ENCODE results near the gene SH2D4B. TPM values are rescaled to one million over a fixed set of nuclear protein-coding genes. Genes with fewer than 3 reads are reported as not detected.

Gene SH2D4B
- total and polyA plus RNA-seq, 10 of the 15 experiments (the other 5 are each of a cell fraction or from before 2014, with no cell fraction given) = 0.04 to 0.21 (median 0.13) TPM; not detected in 5

GRCh38 chr10:80602881-80603280 is 65.2 kb downstream of the SH2D4B start:
- 37% methylated on average over 4 of the region's 4 CpGs for WGBS (ENCODE audit: insufficient coverage, insufficient replicate concordance, low lambda C conversion rate, missing lambda C conversion rate)
- H4K20me1 ChIP-seq (ENCODE audit: control insufficient read depth, insufficient read depth) = no peaks in the 10 kb centered on the region
- no peaks in the 10 kb centered on the region for H3K36me3 ChIP-seq (ENCODE audit: control insufficient read depth in 2 of 2, insufficient read depth in 2 of 2, low read length in 1 of 2)
- POLR2A ChIA-PET = no interaction called here
- H3K27ac ChIP-seq (ENCODE audit: control insufficient read depth, insufficient read depth) = no peak overlapping the region
- TF ChIP-seq MEF2B (IDR thresholded peaks at IDR 0.05; ENCODE audit: partially characterized antibody, poor library complexity, severe bottlenecking) (no peak), BACH1 (IDR thresholded peaks at IDR 0.05; ENCODE audit: borderline replicate concordance) (no peak)
- SMC1A ChIA-PET (ENCODE audit: uncharacterized antibody, unreplicated experiment) = interaction anchor here (0.8 to 1.4 kb wide), 2 partner anchors 63 to 343 kb away, joined by 3 to 4 read pairs; no protein-coding TSS in a partner anchor
- FAIRE-seq (no peak), ATAC-seq (no peak), DNase-seq (ENCODE audit: low read depth, low spot score) (no peak)
- H3K9me3 ChIP-seq (replicated peaks; ENCODE audit: control insufficient read depth, insufficient read depth, low read length) = no peaks in the 10 kb centered on the region
- in situ Hi-C loops (cut with MboI) = no loop called here
- intact Hi-C loops (cut with micrococcal nuclease; ENCODE audit: unreplicated experiment) = no loop called here
- H2AFZ ChIP-seq (ENCODE audit: control insufficient read depth, low read depth, low read length) = no peak overlapping the region
- BruUV-seq (replicated peaks) = no TSS peak
- H3K9ac ChIP-seq (ENCODE audit: control insufficient read depth, insufficient read depth, low read length) = no peak overlapping the region
- no peak overlapping the region for H3K4me2 ChIP-seq (ENCODE audit: control insufficient read depth, insufficient read depth)
- RAD21 ChIA-PET (ENCODE audit: unreplicated experiment) = no interaction called here
- CTCF ChIA-PET = interaction anchor here (0.6 to 1.3 kb wide), 2 partner anchors 60 to 159 kb away, joined by 3 to 4 read pairs; no protein-coding TSS in a partner anchor
- H3K4me3 ChIP-seq = no peak overlapping the region
- no peaks in the 10 kb centered on the region for H3K27me3 ChIP-seq (replicated peaks in 1 of 2; ENCODE audit: control insufficient read depth in 2 of 2, insufficient read depth in 2 of 2, low read length in 1 of 2)
- peaks cover 10% of the 10 kb centered on the region for H3K4me1 ChIP-seq (ENCODE audit: control insufficient read depth, insufficient read depth, low read length)
- no peaks in the 10 kb centered on the region for H3K79me2 ChIP-seq (ENCODE audit: control insufficient read depth, insufficient read depth, low read length)

GRCh38 chr10:80603516-80603915 is 65.8 kb downstream of the SH2D4B start:
- ChIA-PET SMC1A (ENCODE audit: uncharacterized antibody, unreplicated experiment) (no interaction called here), RAD21 (ENCODE audit: unreplicated experiment) (no interaction called here), CTCF (interaction anchor here (0.6 to 1.7 kb wide), 3 partner anchors 39 to 67 kb away, joined by 3 to 5 read pairs (median 4); no protein-coding TSS in a partner anchor), POLR2A (no interaction called here)
- intact Hi-C loops (cut with micrococcal nuclease; ENCODE audit: unreplicated experiment) (no loop called here), in situ Hi-C loops (cut with MboI) (no loop called here)
- WGBS (ENCODE audit: insufficient coverage, insufficient replicate concordance, low lambda C conversion rate, missing lambda C conversion rate) = 84% methylated on average over 24 of the region's 27 CpGs
- no peaks in the 10 kb centered on the region for H4K20me1 ChIP-seq (ENCODE audit: control insufficient read depth, insufficient read depth)
- no peak overlapping the region for H2AFZ ChIP-seq (ENCODE audit: control insufficient read depth, low read depth, low read length)
- H3K27me3 ChIP-seq (replicated peaks in 1 of 2; ENCODE audit: control insufficient read depth in 2 of 2, insufficient read depth in 2 of 2, low read length in 1 of 2) = no peaks in the 10 kb centered on the region
- no peaks in the 10 kb centered on the region for H3K79me2 ChIP-seq (ENCODE audit: control insufficient read depth, insufficient read depth, low read length)
- BruUV-seq (replicated peaks) = no TSS peak
- H3K36me3 ChIP-seq (ENCODE audit: control insufficient read depth in 2 of 2, insufficient read depth in 2 of 2, low read length in 1 of 2) = no peaks in the 10 kb centered on the region
- H3K27ac ChIP-seq (ENCODE audit: control insufficient read depth, insufficient read depth) = no peak overlapping the region
- no peaks in the 10 kb centered on the region for H3K9me3 ChIP-seq (replicated peaks; ENCODE audit: control insufficient read depth, insufficient read depth, low read length)
- TF ChIP-seq CREM (IDR thresholded peaks at IDR 0.05; ENCODE audit: low read depth) (no peak), CUX1 (IDR thresholded peaks at IDR 0.05; ENCODE audit: insufficient replicate concordance, low read depth, low read length) (no peak), EP300 (IDR thresholded peaks at IDR 0.05; ENCODE audit: borderline replicate concordance in 1 of 2, control insufficient read depth in 1 of 2, low read depth in 2 of 2, low read length in 2 of 2) (no peak), ATF2 (IDR thresholded peaks at IDR 0.05; ENCODE audit: low read length) (no peak), SKIL (IDR thresholded peaks at IDR 0.05; ENCODE audit: low read depth, poor library complexity, severe bottlenecking) (no peak), SP1 (IDR thresholded peaks at IDR 0.05; ENCODE audit: low read depth, low read length) (no peak)
- no peak for FAIRE-seq
- no peak for DNase-seq (ENCODE audit: low read depth, low spot score)
- H3K4me3 ChIP-seq = no peak overlapping the region
- no peak overlapping the region for H3K9ac ChIP-seq (ENCODE audit: control insufficient read depth, insufficient read depth, low read length)
- no peak overlapping the region for H3K4me2 ChIP-seq (ENCODE audit: control insufficient read depth, insufficient read depth)
- no peak for ATAC-seq
- peaks cover 6% of the 10 kb centered on the region for H3K4me1 ChIP-seq (ENCODE audit: control insufficient read depth, insufficient read depth, low read length)
